ENCODE data around the gene OMA1. TPM values are rescaled to one million over a fixed set of nuclear protein-coding genes. Genes with fewer than 3 reads are reported as not detected.

OMA1 gene
- total RNA-seq, 1 donor from 2014 or later: 5.9 TPM

DNA sequence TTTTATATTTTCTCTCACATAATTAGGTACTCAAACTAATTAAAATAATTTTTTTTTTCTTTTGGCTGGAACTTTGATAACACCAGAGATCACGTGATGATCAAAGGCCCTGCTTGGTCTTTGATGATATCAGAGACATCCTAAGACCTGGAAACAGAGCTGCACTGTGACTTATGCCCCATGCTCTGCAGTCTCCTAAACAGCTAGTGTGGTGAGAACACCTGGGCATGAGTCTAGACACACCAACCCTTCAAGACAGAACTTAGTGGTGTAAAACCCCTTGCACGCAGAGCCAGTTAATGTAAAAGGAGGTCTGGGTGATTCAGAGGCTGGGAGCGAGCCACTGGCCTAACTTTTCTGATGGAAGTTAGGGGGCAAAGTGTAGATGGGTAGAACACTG, 70.3 kb downstream of the OMA1 start:
- DNase-seq: no peak
- Mint-ChIP-seq H3K4me3 (ENCODE audit: unreplicated experiment) (no peak overlapping the region), H3K9me3 (ENCODE audit: unreplicated experiment) (no peaks in the 10 kb centered on the region), H3K36me3 (ENCODE audit: unreplicated experiment) (no peaks in the 10 kb centered on the region), H3K4me1 (ENCODE audit: low read depth, unreplicated experiment) (no peaks in the 10 kb centered on the region), H3K27me3 (ENCODE audit: unreplicated experiment) (no peaks in the 10 kb centered on the region), H3K27ac (ENCODE audit: unreplicated experiment) (no peak overlapping the region)
- TF ChIP-seq, protein P1, sequence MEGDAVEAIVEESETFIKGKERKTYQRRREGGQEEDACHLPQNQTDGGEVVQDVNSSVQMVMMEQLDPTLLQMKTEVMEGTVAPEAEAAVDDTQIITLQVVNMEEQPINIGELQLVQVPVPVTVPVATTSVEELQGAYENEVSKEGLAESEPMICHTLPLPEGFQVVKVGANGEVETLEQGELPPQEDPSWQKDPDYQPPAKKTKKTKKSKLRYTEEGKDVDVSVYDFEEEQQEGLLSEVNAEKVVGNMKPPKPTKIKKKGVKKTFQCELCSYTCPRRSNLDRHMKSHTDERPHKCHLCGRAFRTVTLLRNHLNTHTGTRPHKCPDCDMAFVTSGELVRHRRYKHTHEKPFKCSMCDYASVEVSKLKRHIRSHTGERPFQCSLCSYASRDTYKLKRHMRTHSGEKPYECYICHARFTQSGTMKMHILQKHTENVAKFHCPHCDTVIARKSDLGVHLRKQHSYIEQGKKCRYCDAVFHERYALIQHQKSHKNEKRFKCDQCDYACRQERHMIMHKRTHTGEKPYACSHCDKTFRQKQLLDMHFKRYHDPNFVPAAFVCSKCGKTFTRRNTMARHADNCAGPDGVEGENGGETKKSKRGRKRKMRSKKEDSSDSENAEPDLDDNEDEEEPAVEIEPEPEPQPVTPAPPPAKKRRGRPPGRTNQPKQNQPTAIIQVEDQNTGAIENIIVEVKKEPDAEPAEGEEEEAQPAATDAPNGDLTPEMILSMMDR (IDR thresholded peaks at IDR 0.05; ENCODE audit: partially characterized antibody, unreplicated experiment): no peak

DNA sequence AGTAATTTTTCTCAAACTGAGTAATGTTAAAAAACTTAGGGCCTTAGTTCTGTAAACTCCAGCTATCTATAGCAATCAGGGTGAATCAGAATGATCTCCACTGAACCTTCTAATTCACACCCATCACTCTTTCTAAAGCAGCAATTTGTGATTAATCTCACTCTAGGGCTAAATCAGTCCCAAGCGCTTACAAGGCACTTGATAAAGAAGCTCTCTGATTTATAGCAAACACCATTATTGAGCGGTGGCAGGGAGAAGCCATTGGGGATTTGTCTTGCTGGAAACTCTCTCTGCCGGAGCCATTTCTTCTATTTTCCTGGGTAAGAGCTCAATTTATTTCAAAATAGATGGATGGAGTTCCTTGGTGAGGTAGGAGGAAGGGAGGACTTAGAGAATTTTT, 77.0 kb downstream of the OMA1 start:
- peaks cover 2% of the 10 kb centered on the region for H3K27me3 Mint-ChIP-seq (ENCODE audit: unreplicated experiment)
- H3K36me3 Mint-ChIP-seq (ENCODE audit: unreplicated experiment): peaks cover 4% of the 10 kb centered on the region
- no peak overlapping the region for H3K27ac Mint-ChIP-seq (ENCODE audit: unreplicated experiment)
- TF ChIP-seq, protein P1 (IDR thresholded peaks at IDR 0.05; ENCODE audit: partially characterized antibody, unreplicated experiment): no peak
- H3K9me3 Mint-ChIP-seq (ENCODE audit: unreplicated experiment): peaks cover 1% of the 10 kb centered on the region
- peaks cover 13% of the 10 kb centered on the region for H3K4me1 Mint-ChIP-seq (ENCODE audit: low read depth, unreplicated experiment)
- DNase-seq: no peak
- H3K4me3 Mint-ChIP-seq (ENCODE audit: unreplicated experiment): no peak overlapping the region

DNA sequence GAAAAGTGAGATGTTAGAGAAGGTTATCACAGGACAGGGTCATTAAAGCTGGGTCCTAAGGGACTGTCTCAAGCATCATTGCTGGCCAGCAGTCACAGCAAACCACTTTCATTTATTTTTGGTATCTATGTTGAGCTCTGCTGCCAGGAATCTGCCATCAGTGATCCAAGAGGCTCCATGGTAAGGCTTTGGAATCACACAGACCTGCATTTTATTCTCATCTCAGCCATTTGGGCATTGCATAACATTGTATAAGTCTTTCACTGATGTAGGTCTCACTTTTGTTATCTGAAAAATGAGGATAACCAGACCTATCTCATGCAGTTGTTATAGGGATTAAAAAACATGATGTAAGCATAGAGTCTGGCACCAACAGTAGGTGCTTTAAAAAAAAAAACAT, 77.5 kb downstream of the OMA1 start:
- peaks cover 4% of the 10 kb centered on the region for H3K36me3 Mint-ChIP-seq (ENCODE audit: unreplicated experiment)
- peaks cover 13% of the 10 kb centered on the region for H3K4me1 Mint-ChIP-seq (ENCODE audit: low read depth, unreplicated experiment)
- TF ChIP-seq, protein P1 (IDR thresholded peaks at IDR 0.05; ENCODE audit: partially characterized antibody, unreplicated experiment): no peak
- H3K9me3 Mint-ChIP-seq (ENCODE audit: unreplicated experiment): peaks cover 1% of the 10 kb centered on the region
- H3K27ac Mint-ChIP-seq (ENCODE audit: unreplicated experiment): no peak overlapping the region
- no peak for DNase-seq
- H3K27me3 Mint-ChIP-seq (ENCODE audit: unreplicated experiment): peaks cover 2% of the 10 kb centered on the region
- no peak overlapping the region for H3K4me3 Mint-ChIP-seq (ENCODE audit: unreplicated experiment)

DNA sequence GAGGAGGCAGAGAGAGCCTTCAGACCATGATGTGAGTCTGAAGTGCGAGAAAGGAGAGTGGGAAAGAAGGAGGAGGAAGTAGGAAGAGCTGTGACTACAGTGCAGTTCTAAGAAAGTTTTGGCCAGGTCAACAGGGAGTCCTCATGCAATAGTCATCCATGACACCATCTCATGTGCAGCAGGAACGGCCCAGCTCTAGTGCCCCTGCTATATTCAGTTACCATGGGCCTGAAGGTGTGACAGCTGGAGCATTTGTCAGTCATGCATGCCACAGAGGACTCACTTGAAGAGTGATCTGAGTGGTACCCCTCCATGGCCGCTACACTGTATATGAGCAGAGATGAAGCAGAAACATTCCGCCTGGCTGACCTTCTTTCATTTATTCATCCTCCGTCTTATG, 77.9 kb downstream of the OMA1 start:
- Mint-ChIP-seq H3K27me3 (ENCODE audit: unreplicated experiment) (peaks cover 2% of the 10 kb centered on the region), H3K27ac (ENCODE audit: unreplicated experiment) (no peak overlapping the region), H3K36me3 (ENCODE audit: unreplicated experiment) (peaks cover 4% of the 10 kb centered on the region), H3K9me3 (ENCODE audit: unreplicated experiment) (peaks cover 1% of the 10 kb centered on the region), H3K4me3 (ENCODE audit: unreplicated experiment) (no peak overlapping the region), H3K4me1 (ENCODE audit: low read depth, unreplicated experiment) (peaks cover 13% of the 10 kb centered on the region)
- TF ChIP-seq, protein P1 (IDR thresholded peaks at IDR 0.05; ENCODE audit: partially characterized antibody, unreplicated experiment): no peak
- no peak for DNase-seq

DNA sequence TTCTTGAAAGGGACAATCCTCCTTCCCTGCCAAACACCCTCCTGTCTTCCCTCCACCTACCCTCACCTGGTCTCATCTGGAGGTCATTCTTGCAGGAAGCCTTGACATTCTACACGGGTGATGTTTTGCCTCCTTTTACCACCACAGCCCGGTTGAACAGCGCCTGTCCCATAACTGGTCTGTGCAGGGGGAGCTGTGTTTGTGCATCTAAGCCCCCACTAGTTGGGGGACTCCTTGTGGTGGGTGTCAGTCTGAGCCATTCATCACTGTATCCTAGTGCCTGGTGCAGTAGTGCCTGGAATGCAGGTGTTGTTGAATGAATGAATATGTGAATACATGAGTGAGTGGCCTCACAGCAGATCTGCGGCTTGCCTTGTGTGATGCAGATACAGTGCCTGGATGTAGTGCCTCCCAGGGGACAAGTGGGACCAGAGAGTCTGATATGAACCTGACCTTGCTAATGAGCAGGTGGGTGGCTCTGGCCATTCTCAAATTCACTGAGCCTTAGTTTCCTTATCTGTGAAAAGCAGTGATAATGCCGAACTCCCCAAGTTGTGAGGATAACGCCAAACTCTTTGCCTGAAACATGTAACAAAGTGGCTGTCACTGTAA, 79.8 kb downstream of the OMA1 start:
- Mint-ChIP-seq H3K27me3 (ENCODE audit: unreplicated experiment) (peaks cover 3% of the 10 kb centered on the region), H3K27ac (ENCODE audit: unreplicated experiment) (no peak overlapping the region), H3K4me1 (ENCODE audit: low read depth, unreplicated experiment) (peaks cover 13% of the 10 kb centered on the region), H3K36me3 (ENCODE audit: unreplicated experiment) (peaks cover 4% of the 10 kb centered on the region), H3K4me3 (ENCODE audit: unreplicated experiment) (no peak overlapping the region), H3K9me3 (ENCODE audit: unreplicated experiment) (peaks cover 1% of the 10 kb centered on the region)
- TF ChIP-seq, protein P1 (IDR thresholded peaks at IDR 0.05; ENCODE audit: partially characterized antibody, unreplicated experiment): no peak
- no peak for DNase-seq
